ENCODE measurements around the gene DDX31. TPM values are rescaled to one million over a fixed set of nuclear protein-coding genes. Genes with fewer than 3 reads are reported as not detected.

DDX31 gene
- total RNA-seq, 1 donor = 11.6 TPM

GRCh38 chr9:132622159-132622558, 47.6 kb downstream of the DDX31 start:
- Histone ChIP-seq H2AFZ (ENCODE audit: low read length) (no peak overlapping the region), H3K4me1 (ENCODE audit: insufficient read depth, low read length) (no peaks in the 10 kb centered on the region), H3K9me3 (ENCODE audit: low read depth, low read length) (no peaks in the 10 kb centered on the region), H3K4me3 (ENCODE audit: insufficient read depth, low read length) (no peak overlapping the region), H3K36me3 (ENCODE audit: insufficient read depth, low read length) (peaks cover 36% of the 10 kb centered on the region), H3K27ac (ENCODE audit: low read depth, low read length) (no peak overlapping the region), H3K79me2 (ENCODE audit: insufficient read depth, low read length) (no peaks in the 10 kb centered on the region), H4K20me1 (ENCODE audit: insufficient read depth, low read length) (no peaks in the 10 kb centered on the region), H3K27me3 (ENCODE audit: insufficient read depth, low read length) (no peaks in the 10 kb centered on the region), H3K4me2 (ENCODE audit: insufficient read depth, low read length) (no peak overlapping the region)
- TF ChIP-seq CTCF (IDR thresholded peaks at IDR 0.05; ENCODE audit: extremely low read depth, low read depth, low read length) = no peak
- DNase-seq (ENCODE audit: insufficient read length, low spot score, missing footprints) = no peak

GRCh38 chr9:132616725-132617124, 53.1 kb downstream of the DDX31 start:
- no peaks in the 10 kb centered on the region for H3K9me3 ChIP-seq (ENCODE audit: low read depth, low read length)
- no peaks in the 10 kb centered on the region for H3K79me2 ChIP-seq (ENCODE audit: insufficient read depth, low read length)
- no peaks in the 10 kb centered on the region for H3K4me1 ChIP-seq (ENCODE audit: insufficient read depth, low read length)
- H4K20me1 ChIP-seq (ENCODE audit: insufficient read depth, low read length) = peaks cover 7% of the 10 kb centered on the region
- TF ChIP-seq CTCF (IDR thresholded peaks at IDR 0.05; ENCODE audit: extremely low read depth, low read depth, low read length) = no peak
- H3K36me3 ChIP-seq (ENCODE audit: insufficient read depth, low read length) = peaks cover 44% of the 10 kb centered on the region
- no peak overlapping the region for H2AFZ ChIP-seq (ENCODE audit: low read length)
- H3K4me3 ChIP-seq (ENCODE audit: insufficient read depth, low read length) = no peak overlapping the region
- no peaks in the 10 kb centered on the region for H3K27me3 ChIP-seq (ENCODE audit: insufficient read depth, low read length)
- DNase-seq (ENCODE audit: insufficient read length, low spot score, missing footprints) = no peak
- H3K4me2 ChIP-seq (ENCODE audit: insufficient read depth, low read length) = no peak overlapping the region
- H3K27ac ChIP-seq (ENCODE audit: low read depth, low read length) = no peak overlapping the region

- H3K4me2 ChIP-seq (ENCODE audit: insufficient read depth, low read length) = no peak overlapping the region
- peaks cover 46% of the 10 kb centered on the region for H3K36me3 ChIP-seq (ENCODE audit: insufficient read depth, low read length)
Observed at GRCh38 chr9:132615774-132616173, 54.0 kb downstream of the DDX31 start.

GRCh38 chr9:132614324-132614723, 55.5 kb downstream of the DDX31 start:
- Histone ChIP-seq H3K9me3 (ENCODE audit: low read depth, low read length) (no peaks in the 10 kb centered on the region), H4K20me1 (ENCODE audit: insufficient read depth, low read length) (peaks cover 8% of the 10 kb centered on the region), H3K4me2 (ENCODE audit: insufficient read depth, low read length) (no peak overlapping the region), H3K27ac (ENCODE audit: low read depth, low read length) (no peak overlapping the region), H3K4me3 (ENCODE audit: insufficient read depth, low read length) (no peak overlapping the region), H3K79me2 (ENCODE audit: insufficient read depth, low read length) (no peaks in the 10 kb centered on the region), H3K27me3 (ENCODE audit: insufficient read depth, low read length) (no peaks in the 10 kb centered on the region), H2AFZ (ENCODE audit: low read length) (no peak overlapping the region), H3K4me1 (ENCODE audit: insufficient read depth, low read length) (peaks cover 7% of the 10 kb centered on the region), H3K36me3 (ENCODE audit: insufficient read depth, low read length) (peaks cover 47% of the 10 kb centered on the region)
- no peak for TF ChIP-seq CTCF (IDR thresholded peaks at IDR 0.05; ENCODE audit: extremely low read depth, low read depth, low read length)
- DNase-seq (ENCODE audit: insufficient read length, low spot score, missing footprints) = no peak

More at GRCh38 chr9:132615774-132616173, 54.0 kb downstream of the DDX31 start:
- Histone ChIP-seq H3K27me3 (ENCODE audit: insufficient read depth, low read length) (no peaks in the 10 kb centered on the region), H3K4me3 (ENCODE audit: insufficient read depth, low read length) (no peak overlapping the region), H4K20me1 (ENCODE audit: insufficient read depth, low read length) (peaks cover 7% of the 10 kb centered on the region), H3K79me2 (ENCODE audit: insufficient read depth, low read length) (no peaks in the 10 kb centered on the region), H3K9me3 (ENCODE audit: low read depth, low read length) (no peaks in the 10 kb centered on the region), H3K4me1 (ENCODE audit: insufficient read depth, low read length) (no peaks in the 10 kb centered on the region), H2AFZ (ENCODE audit: low read length) (no peak overlapping the region), H3K27ac (ENCODE audit: low read depth, low read length) (no peak overlapping the region)
- TF ChIP-seq CTCF (IDR thresholded peaks at IDR 0.05; ENCODE audit: extremely low read depth, low read depth, low read length) = no peak
- DNase-seq (ENCODE audit: insufficient read length, low spot score, missing footprints) = no peak
